ENCODE measurements around the gene TMEM108.

The TMEM108 gene

GRCh38 chr3:133055339-133055738, 17.1 kb downstream of the TMEM108 start:
- no peak for DNase-seq

- DNase-seq: no peak
These were observed 20.1 kb downstream of the TMEM108 start for GRCh38 chr3:133058243-133058642.

- DNase-seq: no peak
These were observed 20.6 kb downstream of the TMEM108 start for GRCh38 chr3:133058831-133059230.

GRCh38 chr3:133065193-133065961, 27.2 kb downstream of the TMEM108 start:
- no peak for DNase-seq

GRCh38 chr3:133066026-133066425, 27.8 kb downstream of the TMEM108 start:
- no peak for DNase-seq

- DNase-seq: no peak
These were observed 31.5 kb downstream of the TMEM108 start for GRCh38 chr3:133069556-133070286.

GRCh38 chr3:133074977-133075376, 36.8 kb downstream of the TMEM108 start:
- no peak for DNase-seq

DNA sequence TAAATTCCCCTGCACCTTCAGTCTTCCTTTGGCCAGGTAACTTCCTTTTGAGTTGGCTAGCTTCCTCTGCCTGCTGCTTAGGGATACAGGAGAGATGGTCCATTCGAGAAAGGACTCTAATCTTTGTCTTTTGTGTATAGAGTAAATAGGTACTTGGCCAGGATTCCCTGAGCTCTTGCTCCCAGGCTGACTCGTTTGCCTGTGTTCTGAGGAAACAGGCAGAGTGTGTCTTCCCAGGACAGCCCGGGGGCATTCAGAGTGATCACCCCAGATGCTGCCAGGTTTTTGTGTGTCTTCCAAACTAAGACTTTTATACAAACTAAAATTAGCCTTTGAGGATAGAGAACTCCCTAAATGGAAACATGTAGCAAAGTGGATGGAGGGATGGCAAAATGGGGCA, 39.5 kb downstream of the TMEM108 start:
- DNase-seq: no peak

DNA sequence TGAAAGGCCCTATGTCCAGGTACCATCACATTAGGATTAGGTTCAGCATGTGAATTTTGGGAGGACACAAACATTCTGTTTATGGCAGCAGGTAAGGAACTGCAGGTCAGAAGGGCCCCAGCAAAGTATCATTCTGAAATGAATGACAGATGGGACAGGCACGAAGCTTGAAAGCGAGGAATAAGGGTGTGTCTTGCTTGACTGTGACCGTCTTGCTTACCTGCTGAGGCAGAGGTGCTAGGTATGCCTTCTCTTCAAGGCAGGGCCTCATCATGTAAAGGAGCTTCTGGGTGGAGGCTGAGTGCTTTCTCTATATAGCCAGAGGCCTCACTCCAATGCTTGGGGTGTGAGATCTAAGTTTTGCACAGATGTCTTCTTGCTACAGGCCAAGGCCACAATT, 41.4 kb downstream of the TMEM108 start:
- no peak for DNase-seq

DNA sequence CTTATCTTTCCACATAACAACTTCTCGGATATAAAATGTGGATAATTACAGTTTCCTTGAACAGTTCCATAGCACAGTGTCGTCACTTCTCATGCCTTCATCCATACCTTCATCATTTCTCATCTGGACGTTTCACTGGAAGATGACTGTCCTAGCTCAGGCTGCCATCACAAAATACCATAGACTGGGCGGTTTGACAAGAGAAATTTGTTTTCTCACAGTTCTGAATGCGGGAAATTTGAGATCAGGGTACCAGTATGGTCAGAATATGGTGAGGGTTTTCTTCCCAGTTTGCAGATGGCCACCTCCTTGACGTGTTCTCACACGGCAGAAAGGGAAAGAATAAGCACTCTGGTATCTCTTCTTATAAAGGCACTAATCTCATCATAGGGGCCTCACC, 42.8 kb downstream of the TMEM108 start:
- DNase-seq: no peak

GRCh38 chr3:133083395-133083794, 45.2 kb downstream of the TMEM108 start:
- no peak for DNase-seq

DNA sequence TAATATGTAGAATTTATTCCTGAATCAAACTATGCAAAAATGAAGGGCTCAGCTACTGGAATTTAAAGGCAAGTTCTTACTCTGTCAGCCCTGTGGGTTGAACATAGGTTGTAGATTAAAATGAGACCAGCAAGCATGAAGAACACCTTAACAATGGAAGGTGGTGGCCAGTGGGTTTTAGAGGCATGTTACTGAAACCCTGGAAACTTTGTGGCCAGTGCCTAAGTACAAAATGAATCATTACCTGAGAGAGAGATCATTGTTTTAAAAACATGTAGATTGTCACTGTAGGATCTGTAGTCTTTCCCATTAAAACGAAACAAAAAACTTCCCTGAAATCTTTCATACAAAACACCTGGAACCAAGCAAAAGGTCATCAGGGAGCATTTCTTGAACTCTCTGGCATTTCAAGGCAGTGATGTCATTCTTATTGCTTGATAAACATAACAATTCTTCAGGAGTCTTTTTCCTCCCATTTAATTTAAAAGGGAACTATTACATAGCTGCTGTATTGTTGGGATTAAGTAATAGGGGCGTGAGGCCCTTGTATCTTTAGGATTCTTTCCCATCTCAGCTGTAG, 51.8 kb downstream of the TMEM108 start:
- DNase-seq: no peak

- no peak for DNase-seq
These were observed 54.5 kb downstream of the TMEM108 start for GRCh38 chr3:133092681-133093080.

- DNase-seq: no peak
These were observed 55.2 kb downstream of the TMEM108 start for GRCh38 chr3:133093366-133093765.

DNA sequence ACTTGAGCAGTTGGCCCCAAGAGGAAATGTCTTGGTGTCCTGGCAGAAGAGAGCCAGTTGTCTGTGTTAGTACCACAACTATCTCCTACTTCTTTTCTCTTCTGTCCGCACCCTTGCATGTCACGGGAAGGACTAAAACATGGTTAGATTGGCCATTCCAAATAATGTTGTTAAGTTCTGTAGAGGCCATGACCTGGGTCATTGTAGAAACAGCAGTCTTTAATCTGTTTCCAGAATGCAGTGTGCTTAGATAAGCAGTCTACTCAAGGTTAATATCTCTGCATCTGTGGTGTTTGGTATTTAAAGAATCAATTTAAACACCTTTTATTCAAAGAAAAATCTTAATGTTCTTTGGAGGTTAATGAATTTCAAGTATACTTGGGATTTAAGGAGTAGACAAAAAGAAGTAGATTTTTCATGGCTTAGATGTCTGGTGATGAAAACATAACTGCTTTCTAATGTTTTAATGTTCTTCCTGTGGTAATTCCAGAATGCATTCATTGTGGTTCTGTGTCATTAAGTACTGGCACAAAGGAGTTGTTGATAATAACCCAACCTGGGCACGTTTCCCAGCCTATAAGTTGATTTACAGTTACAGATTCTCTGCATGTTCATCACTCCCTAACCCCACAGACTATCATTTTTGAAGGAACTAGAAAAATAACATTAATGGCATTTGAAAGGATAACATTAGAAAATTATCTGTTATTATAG, 58.9 kb downstream of the TMEM108 start:
- DNase-seq: no peak

- no peak for DNase-seq
These were observed 65.5 kb downstream of the TMEM108 start for GRCh38 chr3:133103706-133104105.

DNA sequence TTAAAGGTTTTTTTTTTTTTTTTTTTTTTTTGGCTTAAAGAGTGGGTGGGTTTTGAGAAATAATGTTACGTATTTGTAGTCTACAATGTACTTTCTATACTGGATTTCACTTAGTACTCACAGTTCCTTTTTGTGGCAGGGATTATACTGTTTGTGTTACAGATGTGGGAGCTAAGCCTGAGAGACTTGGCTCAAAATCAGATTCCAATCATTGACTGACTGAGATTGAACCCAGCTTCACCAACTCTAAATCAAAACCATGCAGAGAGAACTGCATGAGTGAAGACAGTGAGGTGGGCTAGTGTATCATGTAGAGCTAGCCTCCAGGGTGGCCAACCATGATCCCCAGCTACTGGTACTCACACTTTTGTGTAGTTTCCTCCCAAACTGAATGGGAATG, 68.0 kb downstream of the TMEM108 start:
- DNase-seq: no peak

GRCh38 chr3:133112666-133113065, 74.5 kb downstream of the TMEM108 start:
- DNase-seq: no peak

GRCh38 chr3:133113526-133113925, 75.3 kb downstream of the TMEM108 start:
- no peak for DNase-seq

DNA sequence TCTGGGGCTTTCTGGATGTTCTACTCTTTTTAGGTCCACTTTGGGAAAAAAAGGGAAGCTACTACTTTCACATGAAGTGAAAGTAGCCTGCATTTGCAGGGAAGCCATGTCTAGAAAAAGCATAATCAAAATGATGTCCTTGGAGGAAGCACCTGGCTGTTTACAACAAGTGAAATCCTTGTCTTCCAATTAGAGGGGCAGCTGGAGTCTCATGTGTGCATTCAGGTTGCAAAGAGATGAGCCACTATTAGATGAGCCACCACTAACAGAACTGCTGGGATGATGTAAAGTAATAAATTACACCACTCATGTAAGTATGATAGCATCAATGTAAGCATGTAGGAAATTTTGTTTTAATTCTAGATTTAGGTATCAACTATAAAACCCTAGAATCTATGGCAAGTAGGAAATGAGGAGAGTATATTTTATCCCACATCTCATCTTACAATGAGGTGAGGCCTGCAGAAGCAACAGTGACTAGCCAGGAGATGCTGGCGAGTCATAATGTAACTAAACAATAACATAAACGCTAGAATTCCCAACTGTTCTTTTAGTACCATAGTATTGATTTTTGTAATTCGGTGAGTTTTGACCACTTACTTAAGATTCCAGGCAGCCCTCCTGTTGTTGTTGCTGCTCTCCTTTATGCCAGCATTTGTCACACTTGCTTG, 75.9 kb downstream of the TMEM108 start:
- DNase-seq: no peak

DNA sequence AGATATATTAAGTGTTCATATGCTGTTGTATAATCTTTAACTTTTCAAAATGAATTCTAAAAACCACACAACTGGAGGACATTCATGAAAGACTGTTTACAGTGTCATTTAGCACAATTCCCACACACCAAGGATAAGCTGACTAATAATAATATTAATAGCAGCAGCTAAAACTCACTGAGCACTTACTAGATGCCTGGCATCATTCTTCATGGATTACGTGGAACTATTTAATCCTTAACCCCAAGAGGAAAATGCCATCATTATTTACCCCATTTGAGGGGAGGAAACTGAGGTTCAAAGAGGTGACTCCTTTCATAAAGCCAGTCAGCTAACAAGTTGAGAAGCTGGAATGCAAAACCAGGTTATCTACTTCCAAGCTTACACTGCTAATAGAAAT, 77.0 kb downstream of the TMEM108 start:
- no peak for DNase-seq

DNA sequence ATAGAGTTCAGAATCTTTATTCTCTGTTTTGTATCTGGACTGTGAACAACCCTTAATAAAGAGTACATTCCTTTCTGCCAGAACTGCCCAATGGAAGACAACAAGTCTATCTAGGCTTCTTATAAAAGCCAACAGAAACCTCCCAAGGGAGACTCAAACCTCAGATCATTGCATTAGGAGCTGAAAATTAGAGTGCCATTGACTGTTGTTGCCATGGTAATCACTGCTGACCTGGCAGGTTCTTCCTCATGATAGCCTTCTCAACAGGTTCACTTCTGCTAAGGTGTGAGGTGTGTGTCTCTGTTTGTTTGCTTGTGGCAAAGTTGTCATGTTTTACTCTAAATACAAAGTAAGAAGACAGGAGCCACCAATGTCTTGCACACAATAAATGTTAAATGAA, 79.2 kb downstream of the TMEM108 start:
- DNase-seq: no peak

GRCh38 chr3:133119176-133119575, 81.0 kb downstream of the TMEM108 start:
- no peak for DNase-seq
